Uterus (tissue), 2 donors: ENCODE data around the gene PLXNA2.

Experiments
- CTCF ChIP-seq, 4 experiments: fragments of 200-600 bp in 2 of 4; fragments of 450-650 bp in 2 of 4; sonication (generic) in 2 of 4; IDR thresholded peaks; one replicate each; pipeline ENCODE4 v1.5.1; 2016 to 2019; ENCODE audit warnings: antibody characterized with exemption in 4 of 4, mild to moderate bottlenecking in 2 of 4, moderate library complexity in 1 of 4
- POLR2A ChIP-seq, 2 donors: fragments of 450-650 bp; IDR thresholded peaks; one replicate each; pipeline ENCODE4 v1.6.1; 2016; ENCODE audit warnings: antibody characterized with exemption in 2 of 2, mild to moderate bottlenecking in 1 of 2, moderate library complexity in 1 of 2

GRCh38 chr1:208174731-208175507 lies 69.3 kb downstream of the PLXNA2 start:
- TF ChIP-seq CTCF (IDR thresholded peaks at IDR 0.05) (no peak), POLR2A (IDR thresholded peaks at IDR 0.05) (no peak)
